Osteoblast (primary cell): ENCODE results near the gene SP140. TPM values are rescaled to one million over a fixed set of nuclear protein-coding genes. Genes with fewer than 3 reads are reported as not detected.

Source experiments
- DNase-seq: peaks from one replicate; pipeline ENCODE4 v3.0.0; 2011; ENCODE audit warnings: low spot score, mixed read lengths; ENCODE audit not compliant: insufficient read length; ENCODE audit errors: missing footprints
- H2AFZ ChIP-seq: 2 replicates; pipeline ENCODE4 v1.6.0; 2011; ENCODE audit warnings: mild to moderate bottlenecking, low read length
- H3K27ac ChIP-seq: 2 replicates; pipeline ENCODE4 v1.5.1; 2011; ENCODE audit warnings: mild to moderate bottlenecking, low read depth, low read length, moderate library complexity
- H3K27me3 ChIP-seq: 2 replicates; pipeline ENCODE4 v1.6.0; 2012; ENCODE audit warnings: mild to moderate bottlenecking, control low read depth, inconsistent platforms, low read length, moderate library complexity; ENCODE audit not compliant: insufficient read depth
- H3K36me3 ChIP-seq: 2 replicates; pipeline ENCODE4 v1.5.1; 2011; ENCODE audit warnings: mild to moderate bottlenecking, low read length, control low read depth, moderate library complexity; ENCODE audit not compliant: insufficient read depth
- H3K4me1 ChIP-seq: 2 replicates; pipeline ENCODE4 v1.5.1; 2011; ENCODE audit warnings: mild to moderate bottlenecking, low read length, control low read depth, moderate library complexity; ENCODE audit not compliant: insufficient read depth
- H3K4me2 ChIP-seq: 2 replicates; pipeline ENCODE4 v1.6.0; 2011; ENCODE audit warnings: mild to moderate bottlenecking, low read length; ENCODE audit not compliant: insufficient read depth
- H3K4me3 ChIP-seq: fragments of 200-600 bp; sonication (generic); 3 replicates; pipeline ENCODE4 v1.5.1; 2012; ENCODE audit warnings: mild to moderate bottlenecking, low read length, inconsistent platforms; ENCODE audit not compliant: insufficient read depth
- H3K79me2 ChIP-seq: 2 replicates; pipeline ENCODE4 v1.6.0; 2012; ENCODE audit warnings: mild to moderate bottlenecking, low read length, control low read depth, inconsistent platforms; ENCODE audit not compliant: insufficient read depth
- H3K9me3 ChIP-seq: 2 replicates; pipeline ENCODE4 v1.5.1; 2011; ENCODE audit warnings: low read depth, low read length, control low read depth
- H4K20me1 ChIP-seq: 2 replicates; pipeline ENCODE4 v1.6.0; 2012; ENCODE audit warnings: mild to moderate bottlenecking, low read length, control low read depth; ENCODE audit not compliant: insufficient read depth
- total RNA-seq: library from RNA; depleted of rRNA; stranded (reverse); fragments of >200 nt; gene quantifications from 2 replicates; pipeline ENCODE4 v1.2.3, GENCODE V29; 2012
- TF ChIP-seq, protein P1 (sequence below): IDR thresholded peaks from 2 replicates; pipeline ENCODE4 v1.5.1; 2011; ENCODE audit warnings: mild to moderate bottlenecking, low read depth, low read length, moderate library complexity; ENCODE audit errors: extremely low read depth

The SP140 gene
- total RNA-seq, 1 donor: 0.36 TPM

DNA sequence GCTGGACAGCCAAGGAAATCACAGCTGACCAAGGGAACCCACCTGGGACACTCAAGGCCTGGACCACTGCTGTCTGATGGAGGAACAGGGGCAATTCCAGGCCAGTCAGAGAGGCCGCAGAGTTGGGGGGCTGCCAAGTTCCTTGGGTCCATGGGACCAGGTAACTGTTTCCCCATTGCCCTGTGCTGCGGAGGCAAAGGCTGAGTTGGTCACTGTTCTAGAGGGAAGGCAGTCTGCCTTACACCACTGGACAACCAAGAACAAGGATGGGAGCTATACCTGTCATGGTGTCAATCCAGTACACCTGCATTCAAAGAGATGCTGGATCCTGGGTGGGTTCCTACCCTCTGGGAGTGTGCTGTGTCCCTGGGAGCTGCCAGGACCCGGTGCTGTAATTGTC is 91.8 kb downstream of the SP140 start:
- H3K9me3 ChIP-seq: no peaks in the 10 kb centered on the region
- H3K36me3 ChIP-seq: no peaks in the 10 kb centered on the region
- no peak overlapping the region for H3K4me3 ChIP-seq
- DNase-seq: no peak
- H3K27me3 ChIP-seq: no peaks in the 10 kb centered on the region
- H2AFZ ChIP-seq: no peak overlapping the region
- H4K20me1 ChIP-seq: no peaks in the 10 kb centered on the region
- TF ChIP-seq, protein P1, sequence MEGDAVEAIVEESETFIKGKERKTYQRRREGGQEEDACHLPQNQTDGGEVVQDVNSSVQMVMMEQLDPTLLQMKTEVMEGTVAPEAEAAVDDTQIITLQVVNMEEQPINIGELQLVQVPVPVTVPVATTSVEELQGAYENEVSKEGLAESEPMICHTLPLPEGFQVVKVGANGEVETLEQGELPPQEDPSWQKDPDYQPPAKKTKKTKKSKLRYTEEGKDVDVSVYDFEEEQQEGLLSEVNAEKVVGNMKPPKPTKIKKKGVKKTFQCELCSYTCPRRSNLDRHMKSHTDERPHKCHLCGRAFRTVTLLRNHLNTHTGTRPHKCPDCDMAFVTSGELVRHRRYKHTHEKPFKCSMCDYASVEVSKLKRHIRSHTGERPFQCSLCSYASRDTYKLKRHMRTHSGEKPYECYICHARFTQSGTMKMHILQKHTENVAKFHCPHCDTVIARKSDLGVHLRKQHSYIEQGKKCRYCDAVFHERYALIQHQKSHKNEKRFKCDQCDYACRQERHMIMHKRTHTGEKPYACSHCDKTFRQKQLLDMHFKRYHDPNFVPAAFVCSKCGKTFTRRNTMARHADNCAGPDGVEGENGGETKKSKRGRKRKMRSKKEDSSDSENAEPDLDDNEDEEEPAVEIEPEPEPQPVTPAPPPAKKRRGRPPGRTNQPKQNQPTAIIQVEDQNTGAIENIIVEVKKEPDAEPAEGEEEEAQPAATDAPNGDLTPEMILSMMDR: no peak
- no peak overlapping the region for H3K27ac ChIP-seq
- H3K4me1 ChIP-seq: peaks cover 5% of the 10 kb centered on the region
- no peak overlapping the region for H3K4me2 ChIP-seq
- no peaks in the 10 kb centered on the region for H3K79me2 ChIP-seq

DNA sequence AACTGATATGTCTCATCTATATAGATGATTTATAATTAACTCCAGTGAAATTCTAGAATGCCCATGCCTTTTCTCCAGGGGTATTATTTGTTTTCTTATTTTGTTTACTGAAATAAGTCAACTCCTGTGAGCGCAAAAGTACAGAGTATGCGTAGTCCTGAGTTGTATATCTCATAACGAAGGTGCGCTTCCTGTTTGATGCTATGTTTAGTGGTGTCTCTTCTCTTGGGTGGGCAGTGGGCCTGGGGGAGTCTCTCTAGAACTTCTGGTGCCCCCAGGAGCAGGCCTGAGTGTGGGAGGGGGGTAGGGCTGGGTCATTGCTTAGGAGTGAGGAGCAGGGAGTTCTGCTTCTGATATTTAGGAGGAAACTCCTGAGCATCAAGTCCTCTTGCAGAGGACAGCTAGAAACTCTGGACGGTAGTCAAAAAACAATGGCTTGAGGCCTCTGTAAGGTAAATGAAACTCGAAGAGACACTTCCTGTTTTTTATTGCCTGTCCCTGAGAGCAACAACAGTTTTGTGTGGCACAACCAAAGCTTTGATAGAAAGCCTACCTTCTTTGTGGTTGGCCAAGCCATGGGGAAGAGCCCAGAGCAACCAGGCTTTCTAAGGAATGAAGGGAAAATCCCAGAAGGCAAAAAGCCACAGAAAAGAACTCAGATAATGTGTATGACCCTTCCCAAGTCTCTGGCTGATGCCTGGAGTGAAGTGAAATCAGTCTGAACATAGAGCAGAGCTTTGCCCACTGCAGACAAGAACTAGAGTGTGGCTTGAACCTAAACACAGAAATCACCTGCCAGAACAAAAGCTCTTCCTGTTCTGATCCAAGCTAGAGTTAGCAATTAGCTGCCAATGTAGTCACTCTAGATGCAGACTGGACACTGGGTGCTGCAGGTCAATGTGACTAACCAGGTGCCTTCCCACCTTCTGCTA is 92.9 kb downstream of the SP140 start:
- Histone ChIP-seq H4K20me1 (no peaks in the 10 kb centered on the region), H3K4me1 (no peaks in the 10 kb centered on the region), H2AFZ (no peak overlapping the region), H3K4me3 (no peak overlapping the region), H3K4me2 (no peak overlapping the region), H3K27me3 (no peaks in the 10 kb centered on the region), H3K27ac (no peak overlapping the region), H3K36me3 (no peaks in the 10 kb centered on the region), H3K79me2 (no peaks in the 10 kb centered on the region), H3K9me3 (peaks cover 6% of the 10 kb centered on the region)
- no peak for DNase-seq
- TF ChIP-seq, protein P1: no peak

DNA sequence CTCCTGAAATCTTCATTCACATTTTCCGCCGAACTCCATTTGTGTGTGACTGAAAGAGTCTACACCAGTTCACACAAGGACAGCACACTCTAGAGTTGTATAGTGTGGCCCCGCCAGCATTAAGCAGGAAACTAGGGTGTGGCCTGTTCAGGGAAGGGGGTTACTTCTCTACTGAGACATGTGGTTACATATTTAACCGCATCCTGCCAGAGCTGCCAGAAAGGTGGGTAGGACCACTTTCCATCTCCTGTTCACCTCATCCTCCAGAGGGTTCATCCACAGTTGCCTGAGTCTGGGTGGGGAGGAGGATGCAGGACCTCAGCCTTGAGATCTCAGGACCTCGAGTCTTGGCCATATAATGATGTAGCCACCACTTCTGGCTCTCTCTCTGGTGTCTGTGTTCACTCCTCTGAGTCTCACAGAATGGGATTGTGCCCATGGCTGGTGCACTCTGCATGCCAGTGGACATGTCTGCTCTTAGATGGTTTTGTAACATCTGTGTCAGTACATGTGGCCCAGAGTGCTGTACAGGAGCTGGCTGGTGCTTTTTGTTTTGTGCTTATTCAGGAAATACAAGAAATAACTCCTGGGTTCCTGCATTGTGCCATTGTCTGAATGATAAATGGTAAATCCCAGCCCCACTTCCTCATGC is 93.8 kb downstream of the SP140 start:
- Histone ChIP-seq H3K27me3 (no peaks in the 10 kb centered on the region), H4K20me1 (no peaks in the 10 kb centered on the region), H3K4me2 (no peak overlapping the region), H3K79me2 (no peaks in the 10 kb centered on the region), H3K4me3 (no peak overlapping the region), H3K4me1 (no peaks in the 10 kb centered on the region), H2AFZ (no peak overlapping the region), H3K9me3 (peaks cover 6% of the 10 kb centered on the region), H3K36me3 (no peaks in the 10 kb centered on the region), H3K27ac (no peak overlapping the region)
- TF ChIP-seq, protein P1: no peak
- no peak for DNase-seq

- Histone ChIP-seq H3K4me1 (no peaks in the 10 kb centered on the region), H3K79me2 (no peaks in the 10 kb centered on the region), H3K9me3 (peaks cover 6% of the 10 kb centered on the region), H2AFZ (no peak overlapping the region), H3K27ac (no peak overlapping the region), H4K20me1 (no peaks in the 10 kb centered on the region), H3K27me3 (no peaks in the 10 kb centered on the region), H3K4me2 (no peak overlapping the region), H3K36me3 (no peaks in the 10 kb centered on the region), H3K4me3 (no peak overlapping the region)
- DNase-seq: no peak
- TF ChIP-seq, protein P1: no peak
These were observed 95.5 kb downstream of the SP140 start for GRCh38 chr2:230321031-230321430.
